SK-N-SH (cell line): Measurements from ENCODE around the gene LRMDA. TPM values are rescaled to one million over a fixed set of nuclear protein-coding genes. Genes with fewer than 3 reads are reported as not detected.

ENCODE experiments used
- CTCF ChIA-PET: fragments of 300-600, 350-600 bp; formaldehyde crosslinking; extraction: SDS; loops from one replicate; lab custom pipeline; 2021; lab: Yijun Ruan, JAX
- POLR2A ChIA-PET: fragments of 350-600 bp; sonication (Branson Sonifier 250); formaldehyde crosslinking; extraction: SDS; loops from one replicate; lab custom pipeline; 2020; ENCODE audit warnings: antibody characterized with exemption, inconsistent platforms; lab: Yijun Ruan, JAX
- DNase-seq: peaks from one replicate; pipeline ENCODE4 v3.0.0; 2012
- H2AFZ ChIP-seq: fragments of 200-600 bp; sonication (generic); 2 replicates; pipeline ENCODE4 v1.8.1; 2016; ENCODE audit warnings: antibody characterized with exemption, mild to moderate bottlenecking, low read depth
- H3F3A ChIP-seq: fragments of 200-600 bp; sonication (generic); replicated peaks from 2 replicates; pipeline ENCODE3; 2016; ENCODE audit warnings: antibody characterized with exemption, mild to moderate bottlenecking; ENCODE audit not compliant: insufficient read depth
- H3K27ac ChIP-seq, 2 experiments: fragments of 200-500 bp in 1 of 2; fragments of 200-600 bp in 1 of 2; sonication (Bioruptor generic) in 1 of 2; sonication (generic), shearing (Covaris generic) in 1 of 2; 2 replicates each; pipeline versions ENCODE4 v1.5.1 to v1.6.1; 2014 to 2016; ENCODE audit warnings: low read depth in 2 of 2, inconsistent platforms in 1 of 2, low read length in 1 of 2, mild to moderate bottlenecking in 1 of 2, mixed read lengths in 1 of 2
- H3K27me3 ChIP-seq: fragments of 200-600 bp; sonication (generic), shearing (Covaris generic); 2 replicates; pipeline ENCODE4 v1.6.1; 2016; ENCODE audit warnings: mixed run types; ENCODE audit not compliant: insufficient read depth
- H3K36me3 ChIP-seq, 2 experiments: fragments of 200-500 bp in 1 of 2; fragments of 200-600 bp in 1 of 2; sonication (Bioruptor generic) in 1 of 2; sonication (generic) in 1 of 2; replicated peaks in 1 of 2; 2 replicates each; pipeline versions ENCODE3 to v1.5.1; 2014 to 2016; ENCODE audit warnings: low read length in 1 of 2, mild to moderate bottlenecking in 1 of 2; ENCODE audit not compliant: insufficient read depth in 2 of 2, control insufficient read depth in 1 of 2
- H3K4me1 ChIP-seq, 2 experiments: fragments of 200-500 bp in 1 of 2; fragments of 200-600 bp in 1 of 2; sonication (Bioruptor generic) in 1 of 2; sonication (generic), shearing (Covaris generic) in 1 of 2; 2 replicates each; pipeline versions ENCODE4 v1.5.1 to v1.6.1; 2014 to 2016; ENCODE audit warnings: low read depth in 1 of 2, low read length in 1 of 2, mixed run types in 1 of 2; ENCODE audit not compliant: insufficient read depth in 2 of 2, control insufficient read depth in 1 of 2
- H3K4me2 ChIP-seq: fragments of 200-600 bp; sonication (generic), shearing (Covaris generic); 2 replicates; pipeline ENCODE4 v1.6.1; 2017; ENCODE audit warnings: mixed run types
- H3K4me3 ChIP-seq, 2 experiments: fragments of 200-500 bp in 1 of 2; fragments of 200-600 bp in 1 of 2; sonication (Bioruptor generic) in 1 of 2; sonication (generic), shearing (Covaris generic) in 1 of 2; 2 replicates each; pipeline versions ENCODE4 v1.5.1 to v1.8.1; 2014 to 2016; ENCODE audit warnings: low read depth in 2 of 2, inconsistent platforms in 1 of 2, low read length in 1 of 2, mild to moderate bottlenecking in 1 of 2, mixed read lengths in 1 of 2, moderate library complexity in 1 of 2
- H3K79me2 ChIP-seq: fragments of 200-600 bp; sonication (generic); 2 replicates; pipeline ENCODE4 v1.8.1; 2017; ENCODE audit warnings: mild to moderate bottlenecking; ENCODE audit not compliant: insufficient read depth
- H3K9ac ChIP-seq: fragments of 200-600 bp; sonication (generic); 2 replicates; pipeline ENCODE4 v1.6.1; 2017; ENCODE audit warnings: mixed run types
- H3K9me2 ChIP-seq: fragments of 200-600 bp; sonication (generic); 2 replicates; pipeline ENCODE4 v1.6.1; 2017; ENCODE audit warnings: mixed run types
- H3K9me3 ChIP-seq: fragments of 200-600 bp; sonication (generic); 2 replicates; pipeline ENCODE4 v1.6.1; 2017; ENCODE audit warnings: mixed run types, mild to moderate bottlenecking, moderate library complexity
- H4K20me1 ChIP-seq: fragments of 200-600 bp; sonication (generic); 2 replicates; pipeline ENCODE4 v1.6.1; 2017; ENCODE audit warnings: mild to moderate bottlenecking, mixed run types; ENCODE audit not compliant: insufficient read depth
- EZH2phosphoT487 ChIP-seq: fragments of 200-600 bp; sonication (generic); IDR thresholded peaks from 2 replicates; pipeline ENCODE4 v1.6.1; 2017; ENCODE audit warnings: low read depth, mixed run types, mild to moderate bottlenecking, antibody characterized with exemption, moderate library complexity, borderline replicate concordance
- FOSL2 ChIP-seq: IDR thresholded peaks from 2 replicates; pipeline ENCODE4 v1.4.0; 2012; ENCODE audit warnings: low read depth, mild to moderate bottlenecking, moderate library complexity, borderline replicate concordance
- FOXM1 ChIP-seq: IDR thresholded peaks from 2 replicates; pipeline ENCODE4 v1.4.0; 2012; ENCODE audit warnings: low read depth, mild to moderate bottlenecking
- IRF3 ChIP-seq: fragments of 150-350 bp; IDR thresholded peaks from 2 replicates; pipeline ENCODE4 v1.6.1; 2016; ENCODE audit warnings: mild to moderate bottlenecking, low read depth, low read length
- MEF2A ChIP-seq: IDR thresholded peaks from 2 replicates; pipeline ENCODE4 v1.4.0; 2012; ENCODE audit warnings: low read depth, borderline replicate concordance
- MXI1 ChIP-seq: IDR thresholded peaks from 2 replicates; pipeline ENCODE4 v1.6.1; 2012; ENCODE audit warnings: mild to moderate bottlenecking, low read depth, low read length, improper control_type of control experiment
- NFIC ChIP-seq: IDR thresholded peaks from 2 replicates; pipeline ENCODE4 v1.4.0; 2012; ENCODE audit warnings: borderline replicate concordance
- NRF1 ChIP-seq: IDR thresholded peaks from 2 replicates; pipeline ENCODE4 v1.6.1; 2012; ENCODE audit warnings: low read depth, mild to moderate bottlenecking, low read length
- PBX3 ChIP-seq: IDR thresholded peaks from 2 replicates; pipeline ENCODE4; 2012
- REST ChIP-seq: IDR thresholded peaks from 2 replicates; pipeline ENCODE4 v1.6.1; 2012; ENCODE audit warnings: mild to moderate bottlenecking, low read depth, low read length, moderate library complexity
- SIN3A ChIP-seq: IDR thresholded peaks from 2 replicates; pipeline ENCODE4 v1.6.1; 2012; ENCODE audit warnings: low read depth, mild to moderate bottlenecking, low read length, moderate library complexity, borderline replicate concordance
- SMC3 ChIP-seq: IDR thresholded peaks from 2 replicates; pipeline ENCODE4 v1.6.1; 2012; ENCODE audit warnings: low read depth, low read length, improper control_type of control experiment
- TAF1 ChIP-seq: IDR thresholded peaks from 2 replicates; pipeline ENCODE4 v1.6.1; 2012; ENCODE audit warnings: low read depth, mild to moderate bottlenecking, low read length, moderate library complexity, borderline replicate concordance
- ZBTB33 ChIP-seq: IDR thresholded peaks from 2 replicates; pipeline ENCODE4 v1.4.0; 2012; ENCODE audit warnings: low read depth, borderline replicate concordance
- WGBS: methylation state at CpG from one replicate; pipeline ENCODE4 v1.1.6; 2017; ENCODE audit warnings: low lambda C conversion rate; 5-methylcytosine and 5-hydroxymethylcytosine counted together
- polyA plus RNA-seq, 3 experiments: library from polyadenylated mRNA; depleted of rRNA; stranded (reverse); fragments of >200 nt; gene quantifications; 2 replicates each; pipeline ENCODE4 v1.2.3, GENCODE V29; 2012

Gene LRMDA
- polyA plus RNA-seq, 1 of the 3 experiments (the other 2 are of a cell fraction): 0.95 TPM

- Histone ChIP-seq H3K4me3 (no peak overlapping the region), H3F3A (no peaks in the 10 kb centered on the region), H3K4me2 (no peak overlapping the region), H4K20me1 (no peaks in the 10 kb centered on the region), H3K9ac (no peak overlapping the region), H2AFZ (no peak overlapping the region), H3K27ac (no peak overlapping the region), H3K36me3 (no peaks in the 10 kb centered on the region), H3K9me2 (no peaks in the 10 kb centered on the region), H3K4me1 (no peaks in the 10 kb centered on the region; a peak in 1 of 4 replicates), H3K9me3 (no peaks in the 10 kb centered on the region), H3K27me3 (no peaks in the 10 kb centered on the region), H3K79me2 (no peaks in the 10 kb centered on the region)
- WGBS: 100% methylated on average over 1 of the region's 2 CpGs
- no peak for DNase-seq
- CTCF ChIA-PET: no interaction called here
- POLR2A ChIA-PET: no interaction called here
- TF ChIP-seq MEF2A (no peak), ZBTB33 (no peak), REST (no peak), MXI1 (no peak), SMC3 (no peak), IRF3 (no peak)
Observed at GRCh38 chr10:75878586-75878985, 447.2 kb downstream of the LRMDA start.

- no peak overlapping the region for H3K4me2 ChIP-seq
- CTCF ChIA-PET: interaction anchor here (1.1 to 1.2 kb wide), 3 partner anchors 10 to 157 kb away, joined by 3 read pairs; no protein-coding TSS in a partner anchor
- no peaks in the 10 kb centered on the region for H3K9me3 ChIP-seq
- POLR2A ChIA-PET: no interaction called here
- H3K36me3 ChIP-seq: no peaks in the 10 kb centered on the region
- WGBS: 52% methylated on average over 4 of the region's 4 CpGs
- no peaks in the 10 kb centered on the region for H3K9me2 ChIP-seq
- no peak for DNase-seq
- no peak overlapping the region for H3K27ac ChIP-seq
- no peak overlapping the region for H3K9ac ChIP-seq
- H3K27me3 ChIP-seq: no peaks in the 10 kb centered on the region
- H4K20me1 ChIP-seq: no peaks in the 10 kb centered on the region
- no peaks in the 10 kb centered on the region for H3K79me2 ChIP-seq
- no peaks in the 10 kb centered on the region; a peak in 1 of 4 replicates for H3K4me1 ChIP-seq
- no peak overlapping the region for H3K4me3 ChIP-seq
- no peaks in the 10 kb centered on the region for H3F3A ChIP-seq
- TF ChIP-seq FOSL2 (no peak), SMC3 (no peak), NRF1 (no peak), FOXM1 (no peak), MXI1 (no peak), TAF1 (no peak), NFIC (no peak), EZH2phosphoT487 (no peak), PBX3 (no peak), SIN3A (no peak)
- no peak overlapping the region for H2AFZ ChIP-seq
Observed at GRCh38 chr10:75880031-75880775, 448.8 kb downstream of the LRMDA start.
